Mesothelial cell of epicardium (in vitro differentiated cells): ENCODE results near the gene TCF4. TPM values are rescaled to one million over a fixed set of nuclear protein-coding genes. Genes with fewer than 3 reads are reported as not detected.
A peak's percentile ranks its signal among the peaks of the same experiment; 100 is the strongest.

Source experiments
- DNase-seq, 2 experiments: peaks; one replicate each; pipeline ENCODE4 v3.0.0; 2021; ENCODE audit warnings: low spot score in 2 of 2; ENCODE audit not compliant: unreplicated experiment in 2 of 2
- H3K27ac Mint-ChIP-seq: 2 replicates; pipeline ENCODE4 v1.8.0; 2021; ENCODE audit warnings: mixed read lengths
- H3K27me3 Mint-ChIP-seq: 2 replicates; pipeline ENCODE4 v1.8.0; 2021; ENCODE audit warnings: low read depth, mixed read lengths
- H3K36me3 Mint-ChIP-seq: 2 replicates; pipeline ENCODE4 v1.8.0; 2021; ENCODE audit warnings: mixed read lengths
- H3K4me1 Mint-ChIP-seq: 2 replicates; pipeline ENCODE4 v1.8.0; 2021; ENCODE audit warnings: mixed read lengths
- H3K4me3 Mint-ChIP-seq: 2 replicates; pipeline ENCODE4 v1.8.0; 2021; ENCODE audit warnings: mild to moderate bottlenecking, moderate library complexity, mixed read lengths
- H3K9me3 Mint-ChIP-seq: 2 replicates; pipeline ENCODE4 v1.8.0; 2021; ENCODE audit warnings: mixed read lengths
- total RNA-seq: library from RNA; stranded (reverse); gene quantifications from 3 replicates; pipeline ENCODE4 v1.2.1, GENCODE V29; 2021
- TF ChIP-seq, protein P1 (sequence below): fragments of 200-600 bp; sonication (generic); IDR thresholded peaks from one replicate; pipeline ENCODE4 v1.5.0; 2021; ENCODE audit warnings: antibody characterized with exemption; ENCODE audit not compliant: unreplicated experiment

The TCF4 gene
- total RNA-seq, 1 donor from 2014 or later: 224 TPM

GRCh38 chr18:55387139-55387984 is 200.6 kb downstream of the TCF4 start:
- TF ChIP-seq, protein P1, sequence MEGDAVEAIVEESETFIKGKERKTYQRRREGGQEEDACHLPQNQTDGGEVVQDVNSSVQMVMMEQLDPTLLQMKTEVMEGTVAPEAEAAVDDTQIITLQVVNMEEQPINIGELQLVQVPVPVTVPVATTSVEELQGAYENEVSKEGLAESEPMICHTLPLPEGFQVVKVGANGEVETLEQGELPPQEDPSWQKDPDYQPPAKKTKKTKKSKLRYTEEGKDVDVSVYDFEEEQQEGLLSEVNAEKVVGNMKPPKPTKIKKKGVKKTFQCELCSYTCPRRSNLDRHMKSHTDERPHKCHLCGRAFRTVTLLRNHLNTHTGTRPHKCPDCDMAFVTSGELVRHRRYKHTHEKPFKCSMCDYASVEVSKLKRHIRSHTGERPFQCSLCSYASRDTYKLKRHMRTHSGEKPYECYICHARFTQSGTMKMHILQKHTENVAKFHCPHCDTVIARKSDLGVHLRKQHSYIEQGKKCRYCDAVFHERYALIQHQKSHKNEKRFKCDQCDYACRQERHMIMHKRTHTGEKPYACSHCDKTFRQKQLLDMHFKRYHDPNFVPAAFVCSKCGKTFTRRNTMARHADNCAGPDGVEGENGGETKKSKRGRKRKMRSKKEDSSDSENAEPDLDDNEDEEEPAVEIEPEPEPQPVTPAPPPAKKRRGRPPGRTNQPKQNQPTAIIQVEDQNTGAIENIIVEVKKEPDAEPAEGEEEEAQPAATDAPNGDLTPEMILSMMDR: no peak
- Mint-ChIP-seq H3K9me3 (peaks cover 21% of the 10 kb centered on the region), H3K27me3 (no peaks in the 10 kb centered on the region), H3K4me3 (no peak overlapping the region), H3K27ac (peak overlapping the region; percentile 20), H3K36me3 (peaks cover 40% of the 10 kb centered on the region), H3K4me1 (peaks cover 25% of the 10 kb centered on the region)
- no peak for DNase-seq

- Mint-ChIP-seq H3K9me3 (peaks cover 28% of the 10 kb centered on the region), H3K36me3 (peaks cover 45% of the 10 kb centered on the region), H3K4me1 (peaks cover 25% of the 10 kb centered on the region), H3K27me3 (no peaks in the 10 kb centered on the region), H3K4me3 (no peak overlapping the region), H3K27ac (peak overlapping the region; percentile 7)
- DNase-seq: no peak
- TF ChIP-seq, protein P1: no peak
Observed at GRCh38 chr18:55386545-55386944, 201.4 kb downstream of the TCF4 start.

- peaks cover 35% of the 10 kb centered on the region for H3K9me3 Mint-ChIP-seq
- H3K4me1 Mint-ChIP-seq: peaks cover 24% of the 10 kb centered on the region
- H3K27me3 Mint-ChIP-seq: no peaks in the 10 kb centered on the region
- peaks cover 49% of the 10 kb centered on the region for H3K36me3 Mint-ChIP-seq
- no peak for DNase-seq
- no peak overlapping the region for H3K27ac Mint-ChIP-seq
- TF ChIP-seq, protein P1: no peak
- no peak overlapping the region for H3K4me3 Mint-ChIP-seq
Observed at GRCh38 chr18:55385770-55386169, 202.2 kb downstream of the TCF4 start.

GRCh38 chr18:55384551-55385275 is 203.3 kb downstream of the TCF4 start:
- no peaks in the 10 kb centered on the region for H3K27me3 Mint-ChIP-seq
- H3K4me1 Mint-ChIP-seq: peaks cover 20% of the 10 kb centered on the region
- no peak for DNase-seq
- H3K9me3 Mint-ChIP-seq: peaks cover 40% of the 10 kb centered on the region
- H3K4me3 Mint-ChIP-seq: no peak overlapping the region
- no peak overlapping the region for H3K27ac Mint-ChIP-seq
- TF ChIP-seq, protein P1: peak; percentile 34
- peaks cover 55% of the 10 kb centered on the region for H3K36me3 Mint-ChIP-seq

- DNase-seq: no peak
- H3K27ac Mint-ChIP-seq: no peak overlapping the region
- TF ChIP-seq, protein P1: no peak
- H3K4me1 Mint-ChIP-seq: peaks cover 15% of the 10 kb centered on the region
- no peaks in the 10 kb centered on the region for H3K27me3 Mint-ChIP-seq
- no peak overlapping the region for H3K4me3 Mint-ChIP-seq
- H3K9me3 Mint-ChIP-seq: peaks cover 42% of the 10 kb centered on the region
- peaks cover 55% of the 10 kb centered on the region for H3K36me3 Mint-ChIP-seq
Observed at GRCh38 chr18:55384115-55384514, 203.9 kb downstream of the TCF4 start.
